ENCODE data around the gene POU2AF1. TPM values are rescaled to one million over a fixed set of nuclear protein-coding genes. Genes with fewer than 3 reads are reported as not detected.

The POU2AF1 gene
- total RNA-seq, 2 experiments from 2014 or later, result 0.48 to 0.62 TPM

GRCh38 chr11:111357150-111358037, 21.7 kb downstream of the POU2AF1 start:
- no peaks in the 10 kb centered on the region for H3K9me3 Mint-ChIP-seq
- CTCF ChIA-PET, result interaction anchor here (0.6 to 1.1 kb wide), 4 partner anchors 14 to 96 kb away, joined by 3 read pairs; no protein-coding TSS in a partner anchor
- H3K27ac Mint-ChIP-seq, result no peak overlapping the region
- H3K27me3 Mint-ChIP-seq (ENCODE audit: low read depth), result no peaks in the 10 kb centered on the region
- H3K36me3 Mint-ChIP-seq (ENCODE audit: low read depth), result no peaks in the 10 kb centered on the region
- H3K4me3 Mint-ChIP-seq, result no peak overlapping the region
- intact Hi-C loops (cut with micrococcal nuclease), result loop anchor here (5.0 kb wide), 1 partner anchor 75 kb away; no protein-coding TSS in a partner anchor
- H3K4me1 Mint-ChIP-seq (ENCODE audit: low read depth), result no peaks in the 10 kb centered on the region
- DNase-seq, result no peak

GRCh38 chr11:111356660-111357048, 22.4 kb downstream of the POU2AF1 start:
- Mint-ChIP-seq H3K4me3 (no peak overlapping the region), H3K27me3 (ENCODE audit: low read depth) (no peaks in the 10 kb centered on the region), H3K36me3 (ENCODE audit: low read depth) (no peaks in the 10 kb centered on the region), H3K27ac (no peak overlapping the region), H3K4me1 (ENCODE audit: low read depth) (no peaks in the 10 kb centered on the region), H3K9me3 (no peaks in the 10 kb centered on the region)
- CTCF ChIA-PET, result interaction anchor here (0.6 to 1.1 kb wide), 4 partner anchors 13 to 97 kb away, joined by 3 read pairs; no protein-coding TSS in a partner anchor
- DNase-seq, result no peak
- intact Hi-C loops (cut with micrococcal nuclease), result loop anchor here (5.0 kb wide), 1 partner anchor 74 kb away; no protein-coding TSS in a partner anchor

- Mint-ChIP-seq H3K4me1 (ENCODE audit: low read depth) (no peaks in the 10 kb centered on the region), H3K4me3 (no peak overlapping the region), H3K9me3 (no peaks in the 10 kb centered on the region), H3K27ac (no peak overlapping the region), H3K27me3 (ENCODE audit: low read depth) (no peaks in the 10 kb centered on the region), H3K36me3 (ENCODE audit: low read depth) (no peaks in the 10 kb centered on the region)
- no peak for DNase-seq
- intact Hi-C loops (cut with micrococcal nuclease), result loop anchor here (5.0 kb wide), 1 partner anchor 74 kb away; no protein-coding TSS in a partner anchor
- CTCF ChIA-PET, result interaction anchor here (0.7 to 1.2 kb wide), 3 partner anchors 13 to 67 kb away, joined by 3 read pairs; no protein-coding TSS in a partner anchor
Measured at GRCh38 chr11:111355956-111356659, 23.0 kb downstream of the POU2AF1 start.

- CTCF ChIA-PET, result interaction anchor here (1.2 to 1.6 kb wide), 2 partner anchors 68 to 74 kb away, joined by 3 read pairs; no protein-coding TSS in a partner anchor
- no peaks in the 10 kb centered on the region for H3K9me3 Mint-ChIP-seq
- intact Hi-C loops (cut with micrococcal nuclease), result loop anchor here (5.0 kb wide), 1 partner anchor 73 kb away; no protein-coding TSS in a partner anchor
- H3K36me3 Mint-ChIP-seq (ENCODE audit: low read depth), result no peaks in the 10 kb centered on the region
- DNase-seq, result no peak
- no peak overlapping the region for H3K4me3 Mint-ChIP-seq
- no peak overlapping the region for H3K27ac Mint-ChIP-seq
- no peaks in the 10 kb centered on the region for H3K4me1 Mint-ChIP-seq (ENCODE audit: low read depth)
- H3K27me3 Mint-ChIP-seq (ENCODE audit: low read depth), result no peaks in the 10 kb centered on the region
Measured at GRCh38 chr11:111355101-111355500, 24.0 kb downstream of the POU2AF1 start.

GRCh38 chr11:111354601-111354891, 24.5 kb downstream of the POU2AF1 start:
- intact Hi-C loops (cut with micrococcal nuclease), result no loop called here
- H3K9me3 Mint-ChIP-seq, result no peaks in the 10 kb centered on the region
- DNase-seq, result no peak
- H3K27ac Mint-ChIP-seq, result no peak overlapping the region
- H3K4me3 Mint-ChIP-seq, result no peak overlapping the region
- no peaks in the 10 kb centered on the region for H3K36me3 Mint-ChIP-seq (ENCODE audit: low read depth)
- H3K27me3 Mint-ChIP-seq (ENCODE audit: low read depth), result no peaks in the 10 kb centered on the region
- H3K4me1 Mint-ChIP-seq (ENCODE audit: low read depth), result no peaks in the 10 kb centered on the region
- CTCF ChIA-PET, result interaction anchor here (1.6 kb wide), 1 partner anchor 74 kb away, joined by 3 read pairs; no protein-coding TSS in a partner anchor

- Mint-ChIP-seq H3K4me3 (no peak overlapping the region), H3K27ac (no peak overlapping the region)
- intact Hi-C loops (cut with micrococcal nuclease), result no loop called here
Measured at GRCh38 chr11:111353776-111354600, 25.1 kb downstream of the POU2AF1 start.

GRCh38 chr11:111352935-111353710, 26.0 kb downstream of the POU2AF1 start:
- H3K27ac Mint-ChIP-seq, result no peak overlapping the region
- H3K4me1 Mint-ChIP-seq (ENCODE audit: low read depth), result no peaks in the 10 kb centered on the region
- no peak for DNase-seq
- no peaks in the 10 kb centered on the region for H3K36me3 Mint-ChIP-seq (ENCODE audit: low read depth)
- CTCF ChIA-PET, result interaction anchor here (1.6 kb wide), 1 partner anchor 75 kb away, joined by 3 read pairs; no protein-coding TSS in a partner anchor
- intact Hi-C loops (cut with micrococcal nuclease), result no loop called here
- H3K27me3 Mint-ChIP-seq (ENCODE audit: low read depth), result no peaks in the 10 kb centered on the region
- H3K4me3 Mint-ChIP-seq, result no peak overlapping the region
- no peaks in the 10 kb centered on the region for H3K9me3 Mint-ChIP-seq

More at GRCh38 chr11:111353776-111354600, 25.1 kb downstream of the POU2AF1 start:
- Mint-ChIP-seq H3K36me3 (ENCODE audit: low read depth) (no peaks in the 10 kb centered on the region), H3K9me3 (no peaks in the 10 kb centered on the region), H3K27me3 (ENCODE audit: low read depth) (no peaks in the 10 kb centered on the region), H3K4me1 (ENCODE audit: low read depth) (no peaks in the 10 kb centered on the region)
- CTCF ChIA-PET, result interaction anchor here (1.6 kb wide), 1 partner anchor 75 kb away, joined by 3 read pairs; no protein-coding TSS in a partner anchor
- no peak for DNase-seq

- intact Hi-C loops (cut with micrococcal nuclease), result no loop called here
Measured at GRCh38 chr11:111352231-111352746, 26.8 kb downstream of the POU2AF1 start.

GRCh38 chr11:111351374-111352055, 27.6 kb downstream of the POU2AF1 start:
- no peaks in the 10 kb centered on the region for H3K36me3 Mint-ChIP-seq (ENCODE audit: low read depth)
- no peak overlapping the region for H3K27ac Mint-ChIP-seq
- H3K27me3 Mint-ChIP-seq (ENCODE audit: low read depth), result no peaks in the 10 kb centered on the region
- H3K4me3 Mint-ChIP-seq, result no peak overlapping the region
- H3K9me3 Mint-ChIP-seq, result no peaks in the 10 kb centered on the region
- no peak for DNase-seq
- CTCF ChIA-PET, result interaction anchor here (1.3 to 1.6 kb wide), 2 partner anchors 12 to 78 kb away, joined by 4 read pairs; no protein-coding TSS in a partner anchor
- intact Hi-C loops (cut with micrococcal nuclease), result no loop called here
- H3K4me1 Mint-ChIP-seq (ENCODE audit: low read depth), result no peaks in the 10 kb centered on the region

More at GRCh38 chr11:111352231-111352746, 26.8 kb downstream of the POU2AF1 start:
- no peaks in the 10 kb centered on the region for H3K36me3 Mint-ChIP-seq (ENCODE audit: low read depth)
- H3K4me3 Mint-ChIP-seq, result no peak overlapping the region
- no peaks in the 10 kb centered on the region for H3K27me3 Mint-ChIP-seq (ENCODE audit: low read depth)
- no peak overlapping the region for H3K27ac Mint-ChIP-seq
- no peaks in the 10 kb centered on the region for H3K4me1 Mint-ChIP-seq (ENCODE audit: low read depth)
- H3K9me3 Mint-ChIP-seq, result no peaks in the 10 kb centered on the region
- CTCF ChIA-PET, result no interaction called here
- no peak for DNase-seq

GRCh38 chr11:111350811-111351210, 28.3 kb downstream of the POU2AF1 start:
- intact Hi-C loops (cut with micrococcal nuclease), result no loop called here
- Mint-ChIP-seq H3K9me3 (no peaks in the 10 kb centered on the region), H3K27ac (no peak overlapping the region), H3K36me3 (ENCODE audit: low read depth) (no peaks in the 10 kb centered on the region), H3K4me3 (no peak overlapping the region), H3K4me1 (ENCODE audit: low read depth) (no peaks in the 10 kb centered on the region), H3K27me3 (ENCODE audit: low read depth) (no peaks in the 10 kb centered on the region)
- CTCF ChIA-PET, result interaction anchor here (1.3 to 1.6 kb wide), 2 partner anchors 11 to 78 kb away, joined by 4 read pairs; no protein-coding TSS in a partner anchor
- DNase-seq, result no peak
